ENCODE results near the gene SOCS3.

SOCS3 gene, protein sequence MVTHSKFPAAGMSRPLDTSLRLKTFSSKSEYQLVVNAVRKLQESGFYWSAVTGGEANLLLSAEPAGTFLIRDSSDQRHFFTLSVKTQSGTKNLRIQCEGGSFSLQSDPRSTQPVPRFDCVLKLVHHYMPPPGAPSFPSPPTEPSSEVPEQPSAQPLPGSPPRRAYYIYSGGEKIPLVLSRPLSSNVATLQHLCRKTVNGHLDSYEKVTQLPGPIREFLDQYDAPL

GRCh38 chr17:78359997-78360370 lies at the start of gene SOCS3:
Gene SOCS3 (minus strand): TSS chr17:78360077. CDS start chr17:78359095, 982 bp downstream.
- DNase-seq: peak; percentile 98

GRCh38 chr17:78409191-78409928 lies 49.5 kb upstream of the SOCS3 start:
- no peak for DNase-seq

GRCh38 chr17:78408476-78409050 lies 48.7 kb upstream of the SOCS3 start:
- no peak for DNase-seq

GRCh38 chr17:78407387-78408000 lies 47.6 kb upstream of the SOCS3 start:
- no peak for DNase-seq

DNA sequence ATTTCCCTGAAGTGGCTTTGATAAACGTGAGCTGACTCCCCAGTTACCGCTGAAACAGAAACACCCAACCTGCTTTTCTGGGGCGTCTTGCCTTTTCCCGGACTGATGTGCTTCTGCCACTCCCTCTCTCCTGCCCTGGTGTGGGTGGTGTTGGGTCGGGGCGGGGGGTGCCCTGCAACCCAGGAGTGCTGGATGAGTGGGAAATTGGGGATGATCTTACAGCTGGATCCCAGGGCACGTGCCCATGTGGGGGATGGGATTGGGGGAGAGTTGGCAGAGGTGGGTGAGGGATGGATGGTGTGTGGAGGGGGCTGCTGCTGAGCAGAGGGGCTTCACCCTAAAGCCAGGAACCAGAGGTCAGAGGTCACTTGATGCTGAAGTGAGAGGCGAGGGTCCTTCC lies 47.0 kb upstream of the SOCS3 start:
- DNase-seq: no peak

- DNase-seq: no peak
These were observed 46.5 kb upstream of the SOCS3 start for GRCh38 chr17:78406396-78406795.

DNA sequence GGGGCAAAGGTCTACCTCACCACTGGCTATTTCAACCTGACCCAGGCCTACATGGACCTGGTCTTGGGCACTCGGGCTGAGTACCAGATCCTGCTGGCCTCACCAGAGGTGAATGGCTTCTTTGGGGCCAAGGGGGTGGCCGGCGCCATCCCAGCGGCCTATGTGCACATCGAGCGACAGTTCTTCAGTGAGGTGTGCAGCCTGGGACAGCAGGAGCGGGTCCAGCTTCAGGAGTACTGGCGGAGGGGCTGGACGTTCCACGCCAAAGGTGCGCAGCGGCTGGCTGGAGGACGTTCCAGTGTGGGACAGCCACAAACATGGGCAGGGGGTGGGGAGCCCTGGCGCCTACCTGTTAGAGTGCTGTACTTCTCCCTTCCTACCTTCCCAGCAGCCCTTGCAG lies 43.9 kb upstream of the SOCS3 start:
- no peak for DNase-seq

GRCh38 chr17:78401891-78402290 lies 42.0 kb upstream of the SOCS3 start:
- no peak for DNase-seq

GRCh38 chr17:78401246-78401645 lies 41.4 kb upstream of the SOCS3 start:
- DNase-seq: peak; percentile 57

DNA sequence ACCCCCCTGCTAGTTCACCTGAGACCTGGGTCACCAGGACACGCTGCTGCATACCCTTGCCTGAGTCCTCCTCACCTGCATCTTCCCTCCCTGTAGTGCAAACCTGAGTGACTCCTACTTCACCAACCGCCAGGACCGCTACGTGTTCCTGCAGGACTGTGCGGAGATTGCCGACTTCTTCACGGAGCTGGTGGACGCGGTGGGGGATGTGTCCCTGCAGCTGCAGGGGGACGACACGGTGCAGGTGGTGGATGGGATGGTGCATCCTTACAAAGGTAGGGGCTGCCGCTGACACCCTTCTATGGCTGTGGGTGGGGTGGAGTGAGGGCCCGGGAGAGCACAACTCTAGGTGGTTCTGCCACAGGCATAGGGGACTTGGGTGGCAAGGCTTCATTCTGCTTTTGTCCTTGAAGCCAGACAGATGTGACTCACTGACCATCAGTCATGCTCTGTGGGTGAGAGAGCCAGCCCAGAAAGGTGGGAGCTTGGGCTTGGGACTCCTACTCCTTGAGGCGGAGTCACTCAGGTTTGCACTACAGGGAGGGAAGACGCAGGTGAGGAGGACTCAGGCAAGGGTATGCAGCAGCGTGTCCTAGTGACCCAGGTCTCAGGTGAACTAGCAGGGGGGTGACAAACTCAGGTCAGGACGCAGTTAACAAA lies 40.8 kb upstream of the SOCS3 start:
- DNase-seq: no peak

- DNase-seq: no peak
These were observed 39.8 kb upstream of the SOCS3 start for GRCh38 chr17:78399693-78400144.

- no peak for DNase-seq
These were observed 39.3 kb upstream of the SOCS3 start for GRCh38 chr17:78399028-78399692.

DNA sequence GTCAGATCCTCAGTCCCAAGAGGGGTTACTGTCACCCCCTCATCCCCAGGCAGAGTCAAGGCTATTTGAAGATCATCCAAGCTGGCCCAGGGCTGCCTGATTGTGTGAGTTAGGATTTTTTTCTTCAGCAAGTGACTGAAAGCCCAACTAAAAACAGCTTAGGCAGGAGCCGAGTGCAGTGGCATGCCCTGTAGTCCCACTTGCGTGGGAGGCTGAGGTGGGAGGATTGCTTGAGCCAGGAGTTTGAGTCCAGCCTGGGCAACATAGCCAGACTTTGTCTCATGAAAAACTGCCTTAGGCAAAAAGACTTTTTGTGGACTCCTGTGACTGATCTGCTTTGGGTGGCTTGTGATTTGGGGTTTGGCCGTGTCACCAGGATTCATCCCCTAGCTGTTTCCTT lies 38.5 kb upstream of the SOCS3 start:
- no peak for DNase-seq

GRCh38 chr17:78397681-78398101 lies 37.8 kb upstream of the SOCS3 start:
- DNase-seq: peak; percentile 50

DNA sequence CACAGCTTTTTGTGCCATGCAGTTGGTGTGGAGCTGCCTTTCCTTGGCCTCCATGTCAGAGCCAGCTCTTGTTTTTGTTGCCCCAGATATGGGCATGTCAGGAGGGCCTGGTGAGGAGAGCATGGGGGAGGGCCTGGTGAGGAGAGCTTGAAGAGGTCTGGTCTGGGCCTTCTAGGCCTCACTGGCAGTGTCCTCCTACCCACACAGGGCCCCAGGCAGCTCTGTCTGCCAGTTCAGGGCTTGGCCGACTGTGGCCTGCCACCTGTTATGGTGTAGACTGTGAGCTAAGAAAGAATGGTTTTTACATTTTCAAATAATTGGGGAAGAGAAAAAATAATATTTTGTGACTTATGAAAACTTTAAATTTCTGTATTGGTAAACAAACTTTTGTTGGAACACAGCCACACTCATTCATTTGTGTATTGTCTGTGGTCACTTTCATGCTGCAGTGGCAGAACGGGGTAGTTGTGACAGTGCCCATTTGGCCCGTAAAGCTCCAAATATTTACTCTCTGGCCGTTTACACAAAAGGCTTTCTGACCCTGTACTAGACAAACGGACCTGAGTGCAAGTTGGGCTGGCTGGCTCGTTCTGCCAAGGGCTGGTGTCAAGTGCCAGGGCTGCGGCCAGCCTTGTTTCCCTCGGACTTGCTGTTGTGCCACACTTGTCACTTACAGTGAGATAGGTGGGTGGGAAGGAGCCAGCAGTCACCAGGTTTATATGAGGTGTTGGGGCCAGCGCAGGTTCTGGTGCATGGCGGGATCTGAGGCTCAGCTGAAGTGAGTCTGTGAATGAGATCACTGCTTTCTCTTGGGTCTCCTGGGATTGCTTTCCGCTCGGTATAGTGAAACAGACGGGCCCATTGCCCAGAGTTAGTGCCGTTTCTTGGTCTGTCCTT lies 36.8 kb upstream of the SOCS3 start:
- peak; percentile 67 for DNase-seq

- DNase-seq: no peak
These were observed 35.3 kb upstream of the SOCS3 start for GRCh38 chr17:78395155-78395554.

DNA sequence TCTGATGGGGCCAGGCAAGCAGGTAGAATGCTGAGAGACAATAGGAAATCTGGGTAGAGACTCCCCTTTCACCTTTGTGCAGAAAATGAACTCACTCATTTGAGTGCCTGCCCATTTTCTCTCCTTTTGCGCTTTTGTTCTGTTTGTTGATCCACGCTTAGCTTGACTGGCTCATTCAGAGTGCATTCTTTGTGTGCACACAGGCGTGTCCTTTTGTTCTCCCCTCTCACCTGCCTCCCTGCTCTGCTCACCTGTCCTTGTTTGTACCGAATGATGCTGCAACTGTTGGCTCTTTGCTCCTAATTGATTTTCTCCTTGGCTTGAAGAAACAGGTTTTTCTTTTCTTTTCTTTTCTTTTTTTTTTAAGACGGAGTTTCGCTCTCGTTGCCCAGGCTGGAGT lies 34.3 kb upstream of the SOCS3 start:
- no peak for DNase-seq

DNA sequence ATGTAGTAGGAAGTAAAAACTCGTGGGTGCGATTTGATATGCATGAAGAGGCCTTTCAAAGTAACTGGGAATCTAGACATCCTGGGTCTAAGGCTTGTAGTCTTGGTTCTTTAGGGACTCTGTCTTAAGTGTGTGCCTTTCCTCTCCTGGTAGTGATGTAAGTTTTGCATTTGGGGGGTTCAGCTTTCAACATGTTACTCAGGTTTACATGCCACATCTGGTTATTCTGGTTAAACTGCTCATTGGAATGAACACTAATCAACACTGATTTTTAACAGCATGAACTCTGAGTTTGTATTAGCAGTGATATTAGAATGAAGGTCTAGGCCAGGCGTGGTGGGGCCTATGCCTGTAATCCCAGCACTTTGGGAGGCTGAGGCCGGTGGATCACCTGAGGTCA lies 33.7 kb upstream of the SOCS3 start:
- no peak for DNase-seq

- DNase-seq: no peak
These were observed 32.4 kb upstream of the SOCS3 start for GRCh38 chr17:78392295-78392694.

DNA sequence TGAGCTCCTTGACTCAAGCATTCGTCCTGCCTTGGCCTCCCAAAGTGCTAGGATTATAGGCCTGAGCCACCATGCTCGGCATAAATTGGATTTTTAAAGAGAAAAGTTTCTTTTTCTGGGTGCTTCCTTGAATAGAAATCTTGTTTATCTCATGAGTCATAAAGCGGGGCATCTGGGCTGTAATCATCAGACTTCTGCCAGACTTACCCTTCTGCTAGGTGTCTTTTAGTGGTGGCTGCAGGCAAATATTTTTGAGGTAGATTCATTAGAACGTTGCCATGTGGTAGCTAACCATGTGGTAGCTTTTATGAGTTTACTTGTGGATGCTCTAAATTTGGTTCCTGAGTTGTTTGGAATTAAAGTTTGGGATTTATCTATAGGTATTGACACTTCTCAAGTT lies 32.0 kb upstream of the SOCS3 start:
- DNase-seq: peak; percentile 51

DNA sequence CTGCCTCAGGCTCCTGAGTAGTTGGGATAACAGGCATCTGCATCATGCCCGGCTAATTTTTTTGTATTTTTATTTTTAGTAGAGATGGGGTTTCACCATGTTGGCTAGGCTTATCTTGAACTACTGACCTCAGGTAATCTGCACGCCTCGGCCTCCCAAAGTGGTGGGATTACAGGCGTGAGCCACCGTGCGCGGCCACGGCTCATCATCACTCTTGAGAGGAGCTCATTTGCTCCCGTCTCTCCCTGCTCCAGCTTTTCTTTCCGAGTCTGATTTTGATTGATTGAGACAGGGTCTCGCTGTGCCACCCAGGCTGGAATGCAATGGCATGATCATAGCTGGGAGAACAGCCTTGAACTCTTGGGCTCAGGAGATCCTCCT lies 31.2 kb upstream of the SOCS3 start:
- DNase-seq: no peak

Measured in fibroblast of upper back skin (primary cell).